ENCODE measurements around the gene IGF2BP3.

The IGF2BP3 gene

GRCh38 chr7:23482686-23483085 lies 12.4 kb upstream of the IGF2BP3 start:
- H3K27ac ChIP-seq (ENCODE audit: low read depth, low read length): no peak overlapping the region

GRCh38 chr7:23477962-23478866 lies 7.9 kb upstream of the IGF2BP3 start:
- peaks cover 0 to 8% (median 2%) of the 10 kb centered on the region in 5 donors for H3K9me3 ChIP-seq (ENCODE audit: control insufficient read depth in 5 of 5, low read length in 5 of 5)
- peaks cover 0 to 15% (median 13%) of the 10 kb centered on the region in 5 donors for H3K4me1 ChIP-seq (ENCODE audit: control insufficient read depth in 5 of 5, insufficient read depth in 5 of 5, low read length in 5 of 5)
- no peak overlapping the region for H3K27ac ChIP-seq (ENCODE audit: low read depth, low read length)
- no peak overlapping the region for H3K4me3 ChIP-seq (ENCODE audit: low read depth in 1 of 5, low read length in 5 of 5)
- no peaks in the 10 kb centered on the region for H3K36me3 ChIP-seq (ENCODE audit: control insufficient read depth in 5 of 5, insufficient read depth in 5 of 5, low read length in 5 of 5)
- no peak overlapping the region for H3K9ac ChIP-seq (ENCODE audit: low read length in 5 of 5)
- peaks cover 24 to 47% (median 37%) of the 10 kb centered on the region in 5 donors for H3K27me3 ChIP-seq (ENCODE audit: control insufficient read depth in 5 of 5, insufficient read depth in 4 of 5, low read length in 5 of 5)

More at GRCh38 chr7:23482686-23483085, 12.4 kb upstream of the IGF2BP3 start:
- Histone ChIP-seq H3K36me3 (ENCODE audit: control insufficient read depth in 5 of 5, insufficient read depth in 5 of 5, low read length in 5 of 5) (no peaks in the 10 kb centered on the region), H3K9ac (ENCODE audit: low read length in 5 of 5) (no peak overlapping the region), H3K4me3 (ENCODE audit: low read depth in 1 of 5, low read length in 5 of 5) (no peak overlapping the region), H3K27me3 (ENCODE audit: control insufficient read depth in 5 of 5, insufficient read depth in 4 of 5, low read length in 5 of 5) (peaks cover 0 to 12% (median 8%) of the 10 kb centered on the region in 5 donors), H3K9me3 (ENCODE audit: control insufficient read depth in 5 of 5, low read length in 5 of 5) (no peaks in the 10 kb centered on the region), H3K4me1 (ENCODE audit: control insufficient read depth in 5 of 5, insufficient read depth in 5 of 5, low read length in 5 of 5) (no peaks in the 10 kb centered on the region)

- Histone ChIP-seq H3K4me1 (ENCODE audit: control insufficient read depth in 5 of 5, insufficient read depth in 5 of 5, low read length in 5 of 5) (peaks cover 0 to 15% (median 13%) of the 10 kb centered on the region in 5 donors), H3K27me3 (ENCODE audit: control insufficient read depth in 5 of 5, insufficient read depth in 4 of 5, low read length in 5 of 5) (peaks cover 30 to 55% (median 44%) of the 10 kb centered on the region in 5 donors), H3K9ac (ENCODE audit: low read length in 5 of 5) (no peak overlapping the region), H3K27ac (ENCODE audit: low read depth, low read length) (no peak overlapping the region), H3K36me3 (ENCODE audit: control insufficient read depth in 5 of 5, insufficient read depth in 5 of 5, low read length in 5 of 5) (no peaks in the 10 kb centered on the region), H3K9me3 (ENCODE audit: control insufficient read depth in 5 of 5, low read length in 5 of 5) (peaks cover 0 to 8% (median 2%) of the 10 kb centered on the region in 5 donors), H3K4me3 (ENCODE audit: low read depth in 1 of 5, low read length in 5 of 5) (no peak overlapping the region)
Observed at GRCh38 chr7:23477157-23477499, 6.8 kb upstream of the IGF2BP3 start.

GRCh38 chr7:23476286-23477156 lies 6.2 kb upstream of the IGF2BP3 start:
- Histone ChIP-seq H3K9me3 (ENCODE audit: control insufficient read depth in 5 of 5, low read length in 5 of 5) (peaks cover 0 to 8% (median 2%) of the 10 kb centered on the region in 5 donors), H3K4me3 (ENCODE audit: low read depth in 1 of 5, low read length in 5 of 5) (no peak overlapping the region), H3K9ac (ENCODE audit: low read length in 5 of 5) (no peak overlapping the region), H3K36me3 (ENCODE audit: control insufficient read depth in 5 of 5, insufficient read depth in 5 of 5, low read length in 5 of 5) (no peaks in the 10 kb centered on the region), H3K27me3 (ENCODE audit: control insufficient read depth in 5 of 5, insufficient read depth in 4 of 5, low read length in 5 of 5) (peaks cover 36 to 61% (median 50%) of the 10 kb centered on the region in 5 donors), H3K27ac (ENCODE audit: low read depth, low read length) (no peak overlapping the region), H3K4me1 (ENCODE audit: control insufficient read depth in 5 of 5, insufficient read depth in 5 of 5, low read length in 5 of 5) (peaks cover 0 to 15% (median 13%) of the 10 kb centered on the region in 5 donors)

- Histone ChIP-seq H3K4me3 (ENCODE audit: low read depth in 1 of 5, low read length in 5 of 5) (no peak overlapping the region), H3K4me1 (ENCODE audit: control insufficient read depth in 5 of 5, insufficient read depth in 5 of 5, low read length in 5 of 5) (peaks cover 0 to 19% (median 17%) of the 10 kb centered on the region in 5 donors), H3K36me3 (ENCODE audit: control insufficient read depth in 5 of 5, insufficient read depth in 5 of 5, low read length in 5 of 5) (no peaks in the 10 kb centered on the region), H3K9me3 (ENCODE audit: control insufficient read depth in 5 of 5, low read length in 5 of 5) (peaks cover 0 to 8% (median 2%) of the 10 kb centered on the region in 5 donors), H3K27me3 (ENCODE audit: control insufficient read depth in 5 of 5, insufficient read depth in 4 of 5, low read length in 5 of 5) (peaks cover 36 to 69% (median 57%) of the 10 kb centered on the region in 5 donors), H3K9ac (ENCODE audit: low read length in 5 of 5) (no peak overlapping the region), H3K27ac (ENCODE audit: low read depth, low read length) (no peak overlapping the region)
Observed at GRCh38 chr7:23475576-23475839, 5.2 kb upstream of the IGF2BP3 start.

GRCh38 chr7:23474829-23475575 lies 4.7 kb upstream of the IGF2BP3 start:
- Histone ChIP-seq H3K27me3 (ENCODE audit: control insufficient read depth in 5 of 5, insufficient read depth in 4 of 5, low read length in 5 of 5) (peaks cover 36 to 71% (median 59%) of the 10 kb centered on the region in 5 donors), H3K9ac (ENCODE audit: low read length in 5 of 5) (no peak overlapping the region), H3K4me3 (ENCODE audit: low read depth in 1 of 5, low read length in 5 of 5) (peak overlapping the region in 4 of 5 donors; percentile 11 to 62 (median 39))

GRCh38 chr7:23474094-23474828 lies 4.0 kb upstream of the IGF2BP3 start:
- Histone ChIP-seq H3K4me1 (ENCODE audit: control insufficient read depth in 5 of 5, insufficient read depth in 5 of 5, low read length in 5 of 5) (peaks cover 0 to 28% (median 25%) of the 10 kb centered on the region in 5 donors), H3K4me3 (ENCODE audit: low read depth in 1 of 5, low read length in 5 of 5) (peak overlapping the region in 4 of 5 donors; percentile 11 to 62 (median 39)), H3K27me3 (ENCODE audit: control insufficient read depth in 5 of 5, insufficient read depth in 4 of 5, low read length in 5 of 5) (peaks cover 43 to 78% (median 60%) of the 10 kb centered on the region in 5 donors), H3K9me3 (ENCODE audit: control insufficient read depth in 5 of 5, low read length in 5 of 5) (peaks cover 0 to 8% (median 2%) of the 10 kb centered on the region in 5 donors), H3K27ac (ENCODE audit: low read depth, low read length) (no peak overlapping the region), H3K36me3 (ENCODE audit: control insufficient read depth in 5 of 5, insufficient read depth in 5 of 5, low read length in 5 of 5) (no peaks in the 10 kb centered on the region), H3K9ac (ENCODE audit: low read length in 5 of 5) (no peak overlapping the region)

More at GRCh38 chr7:23474829-23475575, 4.7 kb upstream of the IGF2BP3 start:
- Histone ChIP-seq H3K9me3 (ENCODE audit: control insufficient read depth in 5 of 5, low read length in 5 of 5) (peaks cover 0 to 8% (median 2%) of the 10 kb centered on the region in 5 donors), H3K27ac (ENCODE audit: low read depth, low read length) (no peak overlapping the region), H3K36me3 (ENCODE audit: control insufficient read depth in 5 of 5, insufficient read depth in 5 of 5, low read length in 5 of 5) (no peaks in the 10 kb centered on the region), H3K4me1 (ENCODE audit: control insufficient read depth in 5 of 5, insufficient read depth in 5 of 5, low read length in 5 of 5) (peaks cover 0 to 24% (median 21%) of the 10 kb centered on the region in 5 donors)

- Histone ChIP-seq H3K36me3 (ENCODE audit: control insufficient read depth in 5 of 5, insufficient read depth in 5 of 5, low read length in 5 of 5) (no peaks in the 10 kb centered on the region), H3K9me3 (ENCODE audit: control insufficient read depth in 5 of 5, low read length in 5 of 5) (peaks cover 0 to 8% (median 2%) of the 10 kb centered on the region in 5 donors), H3K4me3 (ENCODE audit: low read depth in 1 of 5, low read length in 5 of 5) (peak overlapping the region in 3 of 5 donors; percentile 26 to 62 (median 52)), H3K27me3 (ENCODE audit: control insufficient read depth in 5 of 5, insufficient read depth in 4 of 5, low read length in 5 of 5) (peaks cover 47 to 83% (median 65%) of the 10 kb centered on the region in 5 donors), H3K27ac (ENCODE audit: low read depth, low read length) (no peak overlapping the region), H3K9ac (ENCODE audit: low read length in 5 of 5) (no peak overlapping the region), H3K4me1 (ENCODE audit: control insufficient read depth in 5 of 5, insufficient read depth in 5 of 5, low read length in 5 of 5) (peaks cover 0 to 33% (median 30%) of the 10 kb centered on the region in 5 donors)
Observed at GRCh38 chr7:23473844-23474093, 3.5 kb upstream of the IGF2BP3 start.

All from subcutaneous abdominal adipose tissue (tissue), 5 donors.